ENCODE data around the gene CNTNAP2.
"Not testable (repeated sequence)": the region's sequence is repeated elsewhere in the genome, so short reads cannot be mapped to it uniquely, and the experiment has no call there.

Gene CNTNAP2

DNA sequence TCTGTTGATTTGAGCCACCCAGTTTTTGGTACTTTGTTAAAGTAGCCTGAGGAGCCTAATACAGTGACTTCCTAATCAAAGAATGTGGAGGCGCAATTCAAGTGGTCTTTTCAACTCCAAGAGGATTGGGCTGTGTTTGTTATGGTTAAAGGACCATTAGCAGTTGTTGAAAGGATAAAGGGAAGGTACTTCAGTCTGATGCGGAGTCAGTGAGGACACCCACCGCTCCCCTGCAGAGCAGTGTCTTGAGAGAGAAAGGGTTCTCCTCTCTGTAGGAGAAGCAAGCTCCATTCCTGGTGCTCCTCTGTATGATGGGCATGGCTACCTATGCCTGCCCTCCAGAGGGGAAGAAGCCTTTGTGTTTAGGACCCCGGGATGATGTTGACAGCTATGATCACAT is 1883.4 kb downstream of the CNTNAP2 start:
- no peak for DNase-seq

DNA sequence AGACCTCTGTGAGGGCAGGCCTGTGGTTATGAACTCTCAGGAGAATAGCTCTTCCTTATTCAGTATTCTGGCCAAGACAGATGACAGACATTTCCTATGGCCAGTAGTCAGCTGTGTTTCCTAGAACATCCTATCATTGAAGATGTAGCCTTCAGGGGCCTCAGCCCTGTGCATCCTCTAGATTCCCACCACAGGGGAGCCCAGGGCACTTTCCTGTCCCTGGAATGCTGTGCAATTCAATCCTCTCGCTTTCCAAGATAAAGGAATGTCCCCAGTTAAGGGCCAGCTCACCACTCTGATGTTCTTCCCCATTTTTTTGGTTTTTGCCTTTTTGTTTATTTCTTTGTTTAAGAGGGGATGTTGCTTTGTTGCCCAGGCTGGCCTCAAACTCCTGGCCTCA is 1895.2 kb downstream of the CNTNAP2 start:
- DNase-seq = no peak

DNA sequence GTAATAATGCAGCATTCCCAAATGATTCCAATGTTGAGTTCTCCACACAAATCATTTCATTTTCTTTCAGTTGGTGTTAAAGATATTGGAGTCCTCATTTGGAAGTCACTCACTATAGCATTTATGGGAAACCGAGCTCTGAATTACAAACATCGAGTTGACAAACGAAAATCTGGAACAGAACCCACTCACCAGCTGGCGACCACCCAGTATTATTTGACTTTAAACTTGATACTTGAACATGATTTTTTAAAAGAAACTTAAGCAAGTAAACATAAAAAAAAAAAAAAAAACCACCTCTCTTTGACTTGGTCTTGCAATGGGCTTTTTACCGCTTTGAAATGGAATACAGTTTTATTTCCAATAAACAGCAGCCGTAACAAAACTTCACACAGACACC is 1897.4 kb downstream of the CNTNAP2 start:
- DNase-seq = no peak

DNA sequence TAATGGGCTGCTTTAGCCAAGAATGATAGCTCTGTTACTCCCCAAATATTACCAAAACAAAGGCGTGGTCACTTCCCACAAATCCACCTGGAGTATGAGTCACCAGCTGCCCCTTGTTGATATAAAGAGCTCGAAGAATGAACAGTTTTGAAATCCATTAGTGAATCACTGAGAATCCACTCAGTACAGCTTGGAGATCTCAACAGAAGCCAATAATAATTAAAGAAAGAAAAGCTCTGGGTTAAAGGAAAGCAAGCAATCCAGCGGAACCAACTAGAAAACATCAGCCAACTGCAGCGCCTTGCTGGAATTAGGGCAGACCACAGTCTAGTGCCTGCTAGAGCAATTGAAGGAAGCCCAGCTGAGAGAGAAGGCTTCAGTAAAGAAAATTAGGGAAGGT is 1897.9 kb downstream of the CNTNAP2 start:
- DNase-seq = no peak

DNA sequence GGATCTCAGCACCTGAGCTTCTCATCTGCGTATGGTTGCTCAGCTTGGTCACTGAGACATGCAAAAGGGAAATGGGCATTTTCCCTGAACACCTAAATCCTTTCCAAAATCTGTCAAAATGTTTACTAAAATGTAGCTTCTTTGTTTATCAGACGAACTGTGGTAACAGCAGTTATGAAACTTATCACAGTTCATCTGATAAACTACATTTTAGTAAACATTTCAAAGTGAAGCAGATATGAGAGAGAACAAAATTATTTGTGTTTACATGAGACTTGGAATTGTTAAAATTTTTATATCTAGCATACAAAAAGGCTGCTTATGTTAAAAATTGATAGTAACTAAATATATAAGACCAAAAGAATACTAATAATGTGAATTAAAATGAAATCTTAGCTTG is 1900.5 kb downstream of the CNTNAP2 start:
- no peak for DNase-seq

DNA sequence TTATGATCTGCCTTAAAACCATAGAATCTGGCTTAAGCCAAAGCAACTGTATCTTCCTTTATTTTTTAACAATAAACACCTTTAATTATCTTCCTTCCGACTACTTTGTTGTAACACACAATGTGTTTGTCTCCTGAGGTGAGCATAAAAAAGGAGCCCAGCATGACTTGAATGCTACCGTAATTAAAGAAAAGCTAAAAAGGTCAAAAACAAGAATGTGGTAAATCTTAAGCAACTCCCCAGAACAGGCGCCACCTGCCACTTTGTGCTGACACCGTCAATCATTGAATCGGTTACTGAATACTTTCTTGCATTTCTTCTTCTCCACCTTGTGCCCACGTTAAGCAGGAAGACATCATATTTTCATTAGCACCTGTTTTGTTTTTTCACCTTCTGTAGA is 1904.1 kb downstream of the CNTNAP2 start:
- no peak for DNase-seq

DNA sequence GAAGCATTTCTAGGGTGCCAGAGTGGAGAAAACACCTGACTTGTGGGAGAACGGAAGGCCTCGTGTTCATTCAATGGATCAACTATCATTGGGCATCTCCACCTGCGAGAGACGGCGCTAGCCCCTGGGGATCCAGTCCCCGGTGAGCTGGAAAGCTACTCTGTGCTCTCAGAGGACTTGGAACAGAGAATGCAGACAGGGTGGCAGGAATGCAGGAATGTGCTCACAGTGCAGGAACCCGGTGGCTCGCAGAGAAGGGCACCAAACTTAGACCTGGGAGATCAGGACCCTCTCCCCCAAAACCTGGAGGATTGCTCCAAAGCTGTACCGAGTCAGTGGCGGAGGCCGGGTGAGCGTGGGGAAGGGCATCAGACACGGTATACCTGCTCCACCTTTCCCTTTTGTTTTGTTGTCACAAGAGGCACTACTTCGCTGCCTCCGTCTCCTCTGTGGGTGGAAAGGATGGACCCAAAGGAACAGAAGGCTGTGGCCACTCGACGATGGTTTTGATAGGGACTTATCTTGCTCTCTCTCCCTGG is 1905.0 kb downstream of the CNTNAP2 start:
- DNase-seq = no peak

DNA sequence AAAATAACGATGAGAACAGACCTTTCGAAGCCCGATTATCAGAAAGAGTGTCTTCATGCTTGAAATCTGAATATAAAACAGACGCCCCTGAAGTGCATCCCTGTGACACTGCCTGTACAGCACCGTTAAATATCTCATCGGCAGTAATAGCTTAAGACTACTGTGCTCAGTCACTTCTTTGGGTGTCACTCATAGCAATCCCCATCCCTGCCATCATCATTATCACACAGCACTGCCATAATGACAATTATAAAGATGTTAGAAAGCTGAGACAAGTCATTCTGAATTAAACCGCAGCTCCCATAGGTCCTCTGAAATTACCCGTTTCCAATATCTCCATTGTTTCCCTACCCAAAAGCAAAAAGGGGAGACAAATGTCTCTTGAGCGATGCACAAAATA is 1906.2 kb downstream of the CNTNAP2 start:
- DNase-seq = no peak

DNA sequence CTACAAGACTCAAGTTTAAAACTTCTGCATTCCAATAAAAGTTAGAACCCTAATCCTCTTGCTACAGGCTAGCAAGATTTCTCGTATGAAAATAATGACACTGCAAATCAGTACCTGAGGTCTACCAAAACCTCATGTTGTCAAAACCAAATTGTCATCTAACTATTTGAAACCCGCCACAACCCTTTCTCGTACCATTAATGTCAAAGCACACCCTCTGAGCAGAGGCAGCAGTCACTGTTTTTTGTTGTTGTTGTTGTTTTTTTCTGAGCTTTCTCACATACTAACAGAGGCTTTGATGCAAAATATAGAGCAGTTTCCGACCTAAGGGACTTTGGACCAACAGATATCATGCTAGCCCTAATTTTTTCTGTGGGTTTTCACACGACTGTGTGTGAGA is 1910.1 kb downstream of the CNTNAP2 start:
- DNase-seq = no peak

DNA sequence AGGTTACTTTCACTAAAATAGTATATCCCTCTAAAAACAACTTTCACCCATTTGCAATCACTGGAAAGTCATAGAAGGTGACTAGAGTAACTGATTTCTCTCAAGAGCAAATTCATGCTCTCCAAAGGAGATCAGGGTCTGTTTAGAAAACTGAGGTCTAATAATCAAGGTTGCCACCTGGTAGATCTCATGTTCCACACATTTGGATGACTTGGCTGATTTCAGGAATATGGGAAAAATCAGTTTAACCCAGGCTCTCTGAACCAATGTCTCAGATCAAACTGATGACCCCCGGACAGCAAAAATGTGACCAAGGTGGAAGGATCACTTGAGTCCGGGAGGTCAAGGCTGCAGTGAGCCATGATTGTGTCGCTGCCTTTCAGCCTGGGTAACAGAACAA is 1911.6 kb downstream of the CNTNAP2 start:
- no peak for DNase-seq

DNA sequence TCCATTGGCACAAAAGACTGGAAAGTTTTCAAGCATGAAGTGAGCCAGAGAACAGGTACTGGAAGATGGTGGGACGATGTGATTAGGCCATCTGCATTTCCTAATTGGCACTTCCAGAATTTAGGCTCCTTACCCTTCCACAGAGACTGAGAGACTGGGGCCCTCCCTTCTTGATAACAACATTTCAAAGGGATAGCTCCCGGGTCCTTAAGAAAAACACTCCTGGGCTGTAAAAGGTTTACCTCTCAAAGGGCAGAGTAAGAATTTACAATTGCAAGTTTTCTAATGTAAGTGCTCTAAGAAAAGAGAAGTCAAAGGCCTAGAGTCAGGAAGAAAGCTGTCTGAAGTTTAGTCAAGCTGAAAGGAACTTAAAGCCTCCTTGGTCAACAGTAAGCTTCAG is 1914.4 kb downstream of the CNTNAP2 start:
- no peak for DNase-seq

DNA sequence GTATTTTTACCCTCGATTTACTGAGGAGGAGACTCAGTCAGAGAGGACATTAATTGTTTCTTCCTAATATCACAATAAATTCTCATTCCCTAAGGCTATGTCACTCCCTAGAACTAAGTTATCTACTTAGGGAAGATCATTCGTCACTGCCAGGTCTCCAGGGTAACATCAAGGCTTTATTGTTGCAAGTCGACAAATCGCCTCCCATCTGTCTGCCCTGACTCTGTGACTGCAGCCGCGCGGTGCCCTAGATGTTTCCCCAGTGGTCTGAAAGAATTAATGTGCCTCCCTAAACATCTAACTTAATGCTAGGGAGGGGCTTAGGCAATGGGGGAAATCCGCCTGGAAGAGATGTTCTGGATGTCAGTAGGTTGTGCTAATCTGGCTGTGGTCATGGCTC is 1915.2 kb downstream of the CNTNAP2 start:
- no peak for DNase-seq

DNA sequence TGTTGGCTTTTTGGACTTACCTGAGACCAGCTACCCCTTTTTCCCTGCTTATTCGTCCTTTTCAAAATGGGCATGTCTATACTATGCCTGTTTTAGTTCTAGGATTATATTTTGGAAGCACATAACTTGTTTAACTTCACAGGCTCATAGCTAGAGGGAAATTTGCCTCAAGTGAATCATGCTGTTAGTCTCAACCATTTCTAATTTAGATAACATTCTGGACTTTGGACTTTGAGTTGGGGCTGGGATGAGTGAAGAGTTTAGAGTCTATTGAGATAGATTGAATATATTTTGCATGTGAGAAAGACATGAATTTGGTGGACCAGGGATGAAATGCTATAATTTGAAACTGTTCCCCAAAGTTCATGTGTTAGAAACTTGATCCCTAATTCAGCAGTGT is 1919.3 kb downstream of the CNTNAP2 start:
- no peak for DNase-seq

DNA sequence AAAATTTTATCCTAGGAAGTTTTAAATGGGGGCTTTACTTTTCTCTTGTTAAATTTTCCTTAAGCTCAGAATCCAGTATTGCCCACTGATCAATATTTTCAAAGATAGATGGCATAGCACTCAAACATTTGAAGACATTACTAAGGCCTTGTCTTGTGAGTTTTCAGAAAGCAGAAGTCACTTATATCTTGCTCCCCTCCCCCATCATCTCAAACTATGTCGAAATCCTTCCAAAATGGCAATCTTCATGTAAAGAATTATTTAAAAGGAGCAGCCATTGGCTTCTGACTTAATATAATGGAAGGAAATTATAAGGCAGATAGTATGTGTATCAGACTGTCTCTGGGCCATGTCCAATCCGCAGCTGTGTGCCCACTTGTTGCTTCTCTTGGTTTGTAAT is 1920.4 kb downstream of the CNTNAP2 start:
- DNase-seq = no peak

DNA sequence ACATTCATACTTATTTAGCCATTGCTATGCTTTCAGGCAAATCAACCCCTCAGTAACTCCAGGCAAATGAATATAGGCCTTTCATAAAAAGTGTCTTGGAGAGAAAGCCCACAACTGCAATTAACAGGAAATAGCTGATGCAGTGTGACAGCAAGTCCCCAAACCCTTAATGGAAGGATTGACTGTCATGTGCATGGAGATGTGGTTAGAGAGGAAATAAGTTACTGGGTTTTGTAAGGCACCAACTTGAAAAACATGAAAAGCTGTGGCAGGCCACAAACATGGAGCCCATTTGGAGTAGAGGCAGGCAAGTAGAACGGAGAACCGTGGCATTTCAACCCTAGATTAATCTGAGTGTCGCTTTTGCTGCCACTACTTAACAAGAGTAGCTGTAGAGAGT is 1924.6 kb downstream of the CNTNAP2 start:
- DNase-seq = no peak

DNA sequence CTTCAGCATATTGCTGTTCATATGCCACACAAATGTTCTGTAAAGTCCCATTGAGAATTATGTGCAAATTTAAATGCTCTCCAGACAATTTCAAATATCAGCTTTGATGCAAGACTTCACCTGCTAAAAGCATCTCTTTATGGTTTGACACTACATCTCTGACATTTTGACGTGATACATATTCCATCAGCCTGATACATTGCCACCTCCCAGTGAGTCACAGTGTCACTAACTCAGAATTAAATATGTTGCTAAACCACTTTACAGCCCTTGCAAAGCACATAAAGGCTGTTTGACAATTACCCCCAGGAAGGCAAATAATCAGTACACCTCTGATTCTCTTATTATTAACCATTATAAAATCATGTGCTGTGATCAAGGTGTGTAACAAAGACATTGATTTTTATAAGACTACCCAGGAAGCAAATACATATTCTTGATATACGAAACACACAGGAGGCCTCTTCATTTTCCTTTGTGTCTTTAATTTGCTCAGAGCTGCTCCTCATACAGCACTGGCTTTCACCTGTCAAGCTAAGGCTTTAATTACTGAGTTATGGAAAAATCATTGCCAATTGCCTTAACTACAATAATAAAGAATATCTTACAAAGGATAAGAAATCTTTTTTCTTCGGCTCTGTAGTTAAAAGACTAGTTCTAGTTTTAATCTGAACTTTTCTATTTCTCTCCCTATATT is 1926.5 kb downstream of the CNTNAP2 start:
- DNase-seq = peak; percentile 30 to 58

DNA sequence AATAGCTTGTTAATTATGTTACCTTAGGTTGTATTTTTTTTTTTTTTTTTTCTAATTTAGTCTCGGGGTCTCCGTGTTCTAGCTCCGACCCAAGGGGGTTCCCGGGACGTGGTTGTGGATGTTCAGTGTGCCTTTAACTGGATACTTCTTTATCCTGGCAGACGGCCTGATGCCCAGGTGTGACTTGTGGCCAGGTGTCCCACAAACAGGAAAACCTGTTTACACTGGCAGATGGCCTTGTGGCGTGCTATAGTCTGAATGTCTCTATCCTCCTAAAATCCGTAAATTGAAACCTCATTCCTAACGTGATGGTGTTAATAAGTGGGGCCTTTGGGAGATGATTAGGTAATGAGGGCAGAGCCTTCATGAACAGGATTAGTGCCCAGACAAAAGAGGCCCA is 1927.6 kb downstream of the CNTNAP2 start:
- DNase-seq = peak in 1 of 2 experiments; percentile 11

DNA sequence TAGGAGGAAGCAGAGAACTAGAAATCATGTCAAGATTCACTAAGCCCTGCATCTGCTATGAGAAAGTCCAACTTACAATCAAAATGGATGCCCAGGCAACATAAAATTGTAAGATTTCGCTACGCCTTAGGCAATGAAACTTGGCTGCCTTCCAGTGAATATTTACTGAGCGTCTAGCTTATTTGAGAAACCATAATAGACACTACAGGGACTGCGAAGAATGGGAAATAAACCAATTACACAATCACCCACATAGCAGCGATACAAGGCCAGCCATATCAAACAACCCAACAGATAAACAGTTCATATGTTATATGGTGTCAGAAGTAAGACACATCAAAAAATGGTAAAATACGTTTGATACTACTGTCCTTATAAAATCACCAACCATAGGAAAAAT is 1928.9 kb downstream of the CNTNAP2 start:
- peak in 1 of 2 experiments; percentile 75 for DNase-seq

DNA sequence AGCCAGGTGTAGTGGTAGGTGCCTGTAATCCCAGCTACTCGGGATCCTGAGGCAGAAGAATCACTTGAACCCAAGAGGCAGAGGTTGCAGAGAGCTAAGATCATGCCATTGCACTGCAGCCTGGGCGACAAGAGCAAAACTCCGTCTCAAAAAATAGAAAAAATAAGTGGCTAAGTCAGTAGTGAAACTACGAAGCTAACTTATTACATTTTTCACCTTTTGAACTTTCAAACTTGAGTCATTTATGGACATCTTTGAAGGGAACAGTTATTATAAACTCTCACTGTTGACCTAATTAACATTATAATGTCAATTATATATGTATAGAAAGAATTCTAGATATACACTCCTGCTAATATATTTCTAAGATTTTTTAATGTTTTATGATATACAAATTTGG is 1932.5 kb downstream of the CNTNAP2 start:
- DNase-seq = no peak

DNA sequence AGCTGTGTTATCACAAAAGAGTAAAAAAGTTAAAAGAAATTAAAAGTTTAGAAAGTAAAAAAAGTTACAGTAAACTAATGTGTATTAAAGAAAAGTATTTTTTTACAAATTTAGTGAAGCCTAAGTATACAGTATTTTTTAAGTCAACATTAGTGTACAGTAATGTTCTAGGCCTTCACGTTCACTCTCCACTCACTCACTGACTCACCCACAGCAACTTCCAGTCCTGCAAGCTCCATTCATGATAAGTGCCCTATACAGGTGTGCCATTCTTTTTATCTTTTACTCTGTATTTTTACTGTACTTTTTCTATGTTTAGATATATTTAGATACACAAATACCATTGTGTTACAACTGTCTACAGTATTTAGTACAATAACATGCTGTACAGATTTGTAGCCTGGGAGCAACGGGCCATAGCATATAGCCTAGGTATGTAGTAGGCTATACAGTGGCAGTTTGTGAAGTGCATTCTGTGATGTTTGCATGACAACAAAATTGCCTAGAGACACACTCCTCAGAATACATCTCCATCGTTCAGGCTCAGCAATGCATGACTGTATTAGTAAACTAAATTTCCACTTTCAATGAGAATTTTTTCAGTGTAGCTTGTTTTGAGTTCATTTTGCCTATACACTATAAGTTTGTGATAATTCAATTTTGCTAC is 1934.0 kb downstream of the CNTNAP2 start:
- peak in 1 of 2 experiments; percentile 56 for DNase-seq

DNA sequence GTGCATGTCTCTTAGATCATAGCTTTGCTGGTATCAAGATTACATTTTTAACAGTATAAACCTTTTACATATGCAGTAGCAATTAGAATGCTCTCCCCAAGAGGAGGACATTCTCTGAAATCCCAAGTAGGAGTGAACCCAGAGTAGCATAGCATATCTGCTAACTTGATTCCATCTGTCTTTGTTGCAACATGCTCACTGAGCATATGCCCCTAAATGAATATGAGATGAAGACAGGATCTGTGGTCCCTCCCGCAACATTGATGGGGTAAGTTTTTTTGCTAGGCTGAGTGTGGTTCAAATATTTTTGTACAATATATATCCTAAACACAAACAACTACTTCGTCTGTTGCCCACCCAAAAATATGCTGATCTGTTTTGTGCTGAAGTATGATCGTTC is 1939.8 kb downstream of the CNTNAP2 start:
- DNase-seq = no peak

DNA sequence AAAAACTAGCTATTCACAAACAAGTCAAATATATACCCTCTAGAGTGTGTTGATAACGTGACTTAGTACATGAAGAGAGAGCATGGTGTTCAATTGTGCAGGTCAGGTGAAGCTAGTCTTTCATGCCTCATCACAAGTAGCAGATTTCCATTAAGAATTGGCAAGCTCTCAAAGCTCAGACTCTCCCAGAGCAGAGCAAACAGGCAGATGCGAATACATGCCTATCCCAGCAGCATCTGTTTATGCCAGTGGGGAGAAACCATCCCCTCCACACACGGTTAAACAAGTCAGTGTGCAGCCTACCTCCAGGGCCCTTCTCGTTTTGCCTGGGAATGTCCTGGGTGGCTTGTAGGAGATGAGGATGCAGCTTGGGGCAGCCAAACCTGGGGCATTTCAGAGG is 1941.5 kb downstream of the CNTNAP2 start:
- DNase-seq = no peak

DNA sequence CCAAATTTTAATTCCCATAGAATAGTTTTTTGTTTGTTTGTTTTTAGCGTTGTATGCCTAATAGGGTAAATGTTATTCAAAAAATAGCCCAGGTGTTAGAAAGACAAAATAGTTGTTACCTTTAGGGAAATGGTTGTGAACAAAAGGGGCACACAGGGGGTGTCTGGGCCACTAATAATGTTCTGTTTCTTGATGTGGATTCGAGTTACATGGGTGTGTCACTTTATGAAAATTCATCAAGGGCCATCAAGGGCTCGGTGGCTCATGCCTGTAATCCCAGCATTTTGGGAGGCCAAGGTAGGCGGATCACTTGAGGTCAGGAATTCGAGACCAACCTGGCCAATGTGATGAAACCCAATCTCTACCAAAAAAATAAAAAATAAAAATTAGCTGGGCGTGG is 1942.2 kb downstream of the CNTNAP2 start:
- no peak for DNase-seq

DNA sequence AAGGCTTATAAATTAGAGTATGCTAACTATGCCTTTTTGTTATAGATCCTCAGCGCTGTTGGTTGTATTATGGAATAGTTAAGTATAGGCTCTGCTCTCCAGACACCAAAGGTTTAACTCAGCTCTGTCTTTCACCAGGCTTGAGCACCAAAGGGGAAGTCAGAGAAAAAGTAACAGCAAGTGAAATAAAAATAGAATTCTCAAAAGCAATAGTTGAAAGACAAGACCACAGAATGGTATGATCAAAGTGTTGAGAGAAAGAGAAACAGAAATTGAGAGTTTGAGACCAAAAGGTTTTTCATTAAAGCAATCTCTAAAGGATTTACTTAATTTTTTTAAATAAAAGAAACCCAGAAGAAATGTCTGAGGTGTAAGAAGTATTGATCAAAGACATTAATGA is 1944.1 kb downstream of the CNTNAP2 start:
- no peak for DNase-seq

DNA sequence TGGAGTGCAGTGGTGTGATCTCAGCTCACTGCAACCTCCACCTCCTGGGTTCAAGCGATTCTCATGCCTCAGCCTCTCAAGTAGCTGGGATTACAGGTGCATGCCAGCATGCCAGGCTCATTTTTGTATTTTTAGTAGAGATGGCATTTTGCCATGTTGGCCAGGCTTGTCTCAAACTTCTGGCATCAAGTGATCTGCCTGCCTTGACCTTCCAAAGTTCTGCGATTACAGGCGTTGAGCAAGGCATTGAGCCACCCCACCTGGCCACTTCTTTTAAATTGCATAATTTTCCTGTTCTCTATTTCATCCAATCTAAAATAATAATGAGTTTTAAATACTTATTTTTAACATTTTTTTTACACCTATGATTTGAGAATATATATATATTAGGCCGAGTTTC is 1961.5 kb downstream of the CNTNAP2 start:
- DNase-seq = not testable (repeated sequence)

Measured in NCI-H1930 (cell line).